HEK293 (cell line): Measurements from ENCODE around the gene FKBP5.

Source experiments
- EGR2 ChIP-seq: fragments of 450-650 bp; formaldehyde crosslinking; IDR thresholded peaks from 2 replicates; pipeline ENCODE4 v1.5.1; 2016; ENCODE audit warnings: low read depth, missing biosample characterization, missing genetic modification characterization
- ELK4 ChIP-seq: IDR thresholded peaks from 2 replicates; pipeline ENCODE4 v1.6.1; 2011; ENCODE audit warnings: mild to moderate bottlenecking, low read depth, low read length, borderline replicate concordance
- KLF16 ChIP-seq: fragments of 450-650 bp; formaldehyde crosslinking; IDR thresholded peaks from 2 replicates; pipeline ENCODE4 v1.5.1; 2017; ENCODE audit warnings: missing biosample characterization, missing genetic modification characterization
- MYNN ChIP-seq: fragments of 450-650 bp; formaldehyde crosslinking; IDR thresholded peaks from 2 replicates; pipeline ENCODE4 v1.5.1; 2016; ENCODE audit warnings: missing biosample characterization, missing genetic modification characterization, borderline replicate concordance
- OSR2 ChIP-seq: fragments of 450-650 bp; formaldehyde crosslinking; IDR thresholded peaks from 2 replicates; pipeline ENCODE4 v1.5.1; 2016; ENCODE audit warnings: missing biosample characterization, missing genetic modification characterization
- PRDM4 ChIP-seq: fragments of 450-650 bp; formaldehyde crosslinking; IDR thresholded peaks from 2 replicates; pipeline ENCODE4 v1.5.1; 2017; ENCODE audit warnings: missing biosample characterization, missing genetic modification characterization
- SALL2 ChIP-seq: fragments of 450-650 bp; formaldehyde crosslinking; IDR thresholded peaks from 2 replicates; pipeline ENCODE4 v1.5.0; 2017; ENCODE audit warnings: missing biosample characterization, mild to moderate bottlenecking, missing genetic modification characterization, borderline replicate concordance
- ZBTB20 ChIP-seq: fragments of 450-650 bp; formaldehyde crosslinking; IDR thresholded peaks from 2 replicates; pipeline ENCODE4 v1.5.1; 2016; ENCODE audit warnings: missing biosample characterization, missing genetic modification characterization
- ZFHX2 ChIP-seq: fragments of 450-650 bp; formaldehyde crosslinking; conservative IDR thresholded peaks from 2 replicates; pipeline ENCODE4 v1.5.1; 2016; ENCODE audit warnings: missing biosample characterization, missing genetic modification characterization
- ZNF140 ChIP-seq: fragments of 450-650 bp; formaldehyde crosslinking; IDR thresholded peaks from 2 replicates; pipeline ENCODE4 v1.5.1; 2016; ENCODE audit warnings: missing biosample characterization, missing genetic modification characterization
- ZNF146 ChIP-seq: fragments of 450-650 bp; formaldehyde crosslinking; IDR thresholded peaks from 2 replicates; pipeline ENCODE4 v1.5.1; 2016; ENCODE audit warnings: missing biosample characterization, missing genetic modification characterization
- ZNF155 ChIP-seq: fragments of 450-650 bp; formaldehyde crosslinking; IDR thresholded peaks from 2 replicates; pipeline ENCODE4 v1.5.1; 2016; ENCODE audit warnings: missing biosample characterization, missing genetic modification characterization
- ZNF174 ChIP-seq: fragments of 450-650 bp; formaldehyde crosslinking; IDR thresholded peaks from 2 replicates; pipeline ENCODE4 v1.5.0; 2017; ENCODE audit warnings: missing biosample characterization, mild to moderate bottlenecking, missing genetic modification characterization
- ZNF2 ChIP-seq: fragments of 450-650 bp; formaldehyde crosslinking; IDR thresholded peaks from 2 replicates; pipeline ENCODE4 v1.5.1; 2016; ENCODE audit warnings: missing biosample characterization, missing genetic modification characterization
- ZNF211 ChIP-seq: fragments of 450-650 bp; formaldehyde crosslinking; IDR thresholded peaks from 2 replicates; pipeline ENCODE4 v1.5.1; 2016; ENCODE audit warnings: low read depth, missing biosample characterization, missing genetic modification characterization
- ZNF239 ChIP-seq: fragments of 450-650 bp; formaldehyde crosslinking; IDR thresholded peaks from 2 replicates; pipeline ENCODE4 v1.5.1; 2016; ENCODE audit warnings: missing biosample characterization, missing genetic modification characterization
- ZNF280C ChIP-seq: fragments of 450-650 bp; formaldehyde crosslinking; IDR thresholded peaks from 2 replicates; pipeline ENCODE4 v1.5.1; 2016; ENCODE audit warnings: missing biosample characterization, missing genetic modification characterization
- ZNF335 ChIP-seq: fragments of 450-650 bp; formaldehyde crosslinking; conservative IDR thresholded peaks from 2 replicates; pipeline ENCODE4 v1.5.1; 2016; ENCODE audit warnings: missing biosample characterization, missing genetic modification characterization
- ZNF350 ChIP-seq: fragments of 450-650 bp; formaldehyde crosslinking; IDR thresholded peaks from 2 replicates; pipeline ENCODE4 v1.5.0; 2017; ENCODE audit warnings: missing biosample characterization, mild to moderate bottlenecking, missing genetic modification characterization
- ZNF398 ChIP-seq: fragments of 450-650 bp; formaldehyde crosslinking; IDR thresholded peaks from 2 replicates; pipeline ENCODE4 v1.5.1; 2017; ENCODE audit warnings: missing biosample characterization, missing genetic modification characterization
- ZNF501 ChIP-seq: fragments of 450-650 bp; formaldehyde crosslinking; IDR thresholded peaks from 2 replicates; pipeline ENCODE4 v1.5.1; 2016; ENCODE audit warnings: missing biosample characterization, missing genetic modification characterization
- ZNF549 ChIP-seq: fragments of 450-650 bp; IDR thresholded peaks from 2 replicates; pipeline ENCODE4 v1.5.1; 2018; ENCODE audit warnings: missing biosample characterization, missing genetic modification characterization, mild to moderate bottlenecking, inconsistent platforms, moderate library complexity
- ZNF561 ChIP-seq: fragments of 450-650 bp; IDR thresholded peaks from 2 replicates; pipeline ENCODE4 v1.5.1; 2018; ENCODE audit warnings: missing biosample characterization, missing genetic modification characterization, borderline replicate concordance
- ZNF585B ChIP-seq: fragments of 450-650 bp; formaldehyde crosslinking; IDR thresholded peaks from 2 replicates; pipeline ENCODE4 v1.5.1; 2016; ENCODE audit warnings: missing biosample characterization, missing genetic modification characterization
- ZNF677 ChIP-seq: fragments of 450-650 bp; IDR thresholded peaks from 2 replicates; pipeline ENCODE4 v1.5.0; 2018; ENCODE audit warnings: missing biosample characterization, mild to moderate bottlenecking, missing genetic modification characterization, moderate library complexity
- ZNF776 ChIP-seq: fragments of 450-650 bp; formaldehyde crosslinking; IDR thresholded peaks from 2 replicates; pipeline ENCODE4 v1.5.0; 2017; ENCODE audit warnings: missing biosample characterization, missing genetic modification characterization, borderline replicate concordance
- ZSCAN16 ChIP-seq: fragments of 450-650 bp; formaldehyde crosslinking; IDR thresholded peaks from 2 replicates; pipeline ENCODE4 v1.5.1; 2016; ENCODE audit warnings: missing biosample characterization, missing genetic modification characterization
- ZSCAN23 ChIP-seq: fragments of 450-650 bp; formaldehyde crosslinking; IDR thresholded peaks from 2 replicates; pipeline ENCODE4 v1.5.1; 2016; ENCODE audit warnings: missing biosample characterization, missing genetic modification characterization
- ZXDB ChIP-seq: fragments of 450-650 bp; formaldehyde crosslinking; IDR thresholded peaks from 2 replicates; pipeline ENCODE4 v1.5.1; 2016; ENCODE audit warnings: missing biosample characterization, missing genetic modification characterization
- TF ChIP-seq, protein P1 (sequence below): fragments of 450-650 bp; formaldehyde crosslinking; IDR thresholded peaks from 2 replicates; pipeline ENCODE4 v1.5.1; 2017; ENCODE audit warnings: missing biosample characterization, missing genetic modification characterization
- TF ChIP-seq, protein P2 (sequence below): fragments of 450-650 bp; formaldehyde crosslinking; IDR thresholded peaks from 2 replicates; pipeline ENCODE4 v1.5.1; 2016; ENCODE audit warnings: missing biosample characterization, missing genetic modification characterization

FKBP5 gene

GRCh38 chr6:35727231-35727934 is 38.7 kb upstream of the FKBP5 start (continued):
- TF ChIP-seq ZFHX2 (tag by site-specific recombination): peak; percentile 97
- no peak for TF ChIP-seq SALL2
- peak; percentile 41 for TF ChIP-seq ZNF335 (tag by site-specific recombination)
- TF ChIP-seq ZNF155 (tag by site-specific recombination): no peak
- TF ChIP-seq ZNF146 (tag by site-specific recombination): no peak
- peak; percentile 52; the same call in 1 of the 2 replicates for TF ChIP-seq ZNF398 (tag by site-specific recombination)
- peak; percentile 92 for TF ChIP-seq EGR2 (tag by site-specific recombination)
- TF ChIP-seq ZNF776 (tag by site-specific recombination): no peak
- no peak for TF ChIP-seq ZNF239
- TF ChIP-seq ZNF140 (tag by site-specific recombination): no peak
- peak; percentile 47; the same call in 1 of the 2 replicates for TF ChIP-seq ZSCAN23
- TF ChIP-seq ZNF350: no peak
- TF ChIP-seq ZNF174 (tag by site-specific recombination): no peak
- no peak for TF ChIP-seq ZNF280C (tag by site-specific recombination)
- TF ChIP-seq PRDM4 (tag by site-specific recombination): peak; percentile 42; the same call in 1 of the 2 replicates
- TF ChIP-seq ZNF549 (tag by site-specific recombination): no peak
- no peak; the same call in 1 of the 2 replicates for TF ChIP-seq KLF16 (tag by site-specific recombination)
- TF ChIP-seq ZNF585B: no peak
- no peak for TF ChIP-seq ZNF677
- peak; percentile 72 for TF ChIP-seq ZXDB (tag by site-specific recombination)
- TF ChIP-seq ELK4: no peak
- TF ChIP-seq ZNF501 (tag by site-specific recombination): peak; percentile 86; the same call in 1 of the 2 replicates
- 0 out of 2 replicates have a peak, but pooled peaks have one; percentile 35 for TF ChIP-seq ZSCAN16
- peak; percentile 94 for TF ChIP-seq ZBTB20 (tag by site-specific recombination)
- TF ChIP-seq, protein P1, sequence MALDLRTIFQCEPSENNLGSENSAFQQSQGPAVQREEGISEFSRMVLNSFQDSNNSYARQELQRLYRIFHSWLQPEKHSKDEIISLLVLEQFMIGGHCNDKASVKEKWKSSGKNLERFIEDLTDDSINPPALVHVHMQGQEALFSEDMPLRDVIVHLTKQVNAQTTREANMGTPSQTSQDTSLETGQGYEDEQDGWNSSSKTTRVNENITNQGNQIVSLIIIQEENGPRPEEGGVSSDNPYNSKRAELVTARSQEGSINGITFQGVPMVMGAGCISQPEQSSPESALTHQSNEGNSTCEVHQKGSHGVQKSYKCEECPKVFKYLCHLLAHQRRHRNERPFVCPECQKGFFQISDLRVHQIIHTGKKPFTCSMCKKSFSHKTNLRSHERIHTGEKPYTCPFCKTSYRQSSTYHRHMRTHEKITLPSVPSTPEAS: no peak; the same call in 1 of the 2 replicates
- TF ChIP-seq ZNF2 (tag by site-specific recombination): no peak; the same call in 1 of the 2 replicates
- TF ChIP-seq OSR2 (tag by site-specific recombination): peak; percentile 66
- TF ChIP-seq ZNF211: no peak
- no peak for TF ChIP-seq MYNN (tag by site-specific recombination)
- TF ChIP-seq ZNF561 (tag by site-specific recombination): no peak; the same call in 1 of the 2 replicates
- TF ChIP-seq, protein P2, sequence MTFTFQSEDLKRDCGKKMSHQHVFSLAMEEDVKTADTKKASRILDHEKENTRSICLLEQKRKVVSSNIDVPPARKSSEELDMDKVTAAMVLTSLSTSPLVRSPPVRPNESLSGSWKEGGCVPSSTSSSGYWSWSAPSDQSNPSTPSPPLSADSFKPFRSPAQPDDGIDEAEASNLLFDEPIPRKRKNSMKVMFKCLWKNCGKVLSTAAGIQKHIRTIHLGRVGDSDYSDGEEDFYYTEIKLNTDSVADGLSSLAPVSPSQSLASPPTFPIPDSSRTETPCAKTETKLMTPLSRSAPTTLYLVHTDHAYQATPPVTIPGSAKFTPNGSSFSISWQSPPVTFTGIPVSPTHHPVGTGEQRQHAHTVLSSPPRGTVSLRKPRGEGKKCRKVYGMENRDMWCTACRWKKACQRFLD (tag by site-specific recombination): no peak
